GM12874 (cell line): ENCODE measurements around the gene HS6ST3.

Experiments
- CTCF ChIP-seq: IDR thresholded peaks from 2 replicates; pipeline ENCODE4 v1.5.1; 2011; ENCODE audit warnings: low read depth, mild to moderate bottlenecking, control low read depth, low read length, moderate library complexity; ENCODE audit not compliant: insufficient read depth

The HS6ST3 gene

DNA sequence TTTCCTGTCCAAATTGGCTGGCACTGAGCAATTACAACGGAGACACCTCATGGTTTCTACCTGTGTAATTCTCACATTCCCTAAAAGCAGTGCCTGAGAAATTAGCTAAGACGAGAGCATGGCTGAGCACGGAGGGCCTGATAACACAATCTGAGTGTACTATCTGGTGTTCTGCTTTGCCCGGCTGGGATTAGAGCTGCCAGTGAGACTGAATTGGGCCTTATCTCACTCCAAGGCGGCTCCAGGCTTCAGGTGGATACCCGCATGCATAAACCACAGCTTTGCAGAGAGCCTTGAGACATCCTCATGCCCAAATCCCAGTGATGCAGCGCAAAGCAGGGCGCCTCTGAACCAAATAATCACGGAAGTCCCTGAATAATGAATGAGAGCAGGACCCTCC lies 732.1 kb downstream of the HS6ST3 start:
- TF ChIP-seq CTCF, result no peak

DNA sequence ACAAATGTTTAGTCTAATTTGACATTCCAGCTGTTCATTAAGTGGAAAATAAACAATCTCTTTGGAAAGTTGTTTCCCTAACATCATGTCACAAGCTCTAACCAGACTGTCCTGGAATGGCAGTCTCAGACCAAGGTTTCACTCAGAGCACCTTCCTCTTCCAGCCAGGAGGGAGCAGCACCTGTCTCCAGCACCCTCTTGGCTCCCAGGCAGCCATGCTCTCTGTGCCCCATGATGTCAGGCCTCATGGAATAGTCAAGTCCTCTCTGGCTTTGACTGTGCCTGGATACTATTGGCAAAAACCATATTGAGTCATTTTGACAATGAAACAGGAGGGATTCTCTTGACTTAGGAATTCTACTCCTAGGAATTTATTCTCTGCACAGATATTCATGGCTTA lies 733.0 kb downstream of the HS6ST3 start:
- peak; percentile 33; the same call in 1 of the 2 replicates for TF ChIP-seq CTCF

- TF ChIP-seq CTCF, result no peak
These were observed 734.2 kb downstream of the HS6ST3 start for GRCh38 chr13:96824140-96824539.

DNA sequence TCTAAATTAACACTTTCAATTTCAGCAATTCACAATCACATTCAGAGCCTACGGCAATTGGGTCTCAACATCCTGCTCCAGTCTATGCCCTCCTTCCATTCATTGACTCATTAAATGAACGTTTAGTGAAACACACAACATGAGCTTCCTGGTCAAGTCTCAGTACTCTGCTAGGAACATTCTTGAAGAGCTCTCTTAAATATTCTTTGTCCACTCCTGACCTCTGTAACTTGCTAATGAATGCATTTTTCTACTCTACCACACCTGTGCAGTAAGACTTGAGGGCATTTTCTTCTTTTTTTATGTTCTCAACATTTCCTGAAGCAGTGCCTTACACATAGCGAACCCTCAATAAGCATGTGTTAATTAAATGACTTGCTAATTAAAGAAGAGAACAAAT lies 735.7 kb downstream of the HS6ST3 start:
- no peak for TF ChIP-seq CTCF

DNA sequence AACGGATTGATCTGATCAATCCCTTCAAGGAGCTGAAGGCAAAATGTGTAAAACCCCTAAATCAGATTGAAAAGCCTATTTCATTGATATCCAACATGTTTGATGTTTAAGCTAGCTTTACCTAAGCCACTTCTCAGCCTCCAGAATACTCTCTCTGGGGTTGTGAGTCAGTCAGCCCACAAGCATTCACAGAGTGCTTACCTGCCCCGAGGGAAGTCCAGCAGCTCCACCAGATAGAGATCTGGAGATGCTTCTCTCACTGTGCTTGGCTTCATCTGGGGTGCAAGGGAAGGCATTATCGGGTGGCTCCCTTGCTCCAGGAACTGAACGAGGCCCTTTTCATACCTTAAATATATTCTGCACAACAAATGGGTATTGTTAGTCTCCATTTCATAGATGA lies 744.7 kb downstream of the HS6ST3 start:
- TF ChIP-seq CTCF, result no peak

DNA sequence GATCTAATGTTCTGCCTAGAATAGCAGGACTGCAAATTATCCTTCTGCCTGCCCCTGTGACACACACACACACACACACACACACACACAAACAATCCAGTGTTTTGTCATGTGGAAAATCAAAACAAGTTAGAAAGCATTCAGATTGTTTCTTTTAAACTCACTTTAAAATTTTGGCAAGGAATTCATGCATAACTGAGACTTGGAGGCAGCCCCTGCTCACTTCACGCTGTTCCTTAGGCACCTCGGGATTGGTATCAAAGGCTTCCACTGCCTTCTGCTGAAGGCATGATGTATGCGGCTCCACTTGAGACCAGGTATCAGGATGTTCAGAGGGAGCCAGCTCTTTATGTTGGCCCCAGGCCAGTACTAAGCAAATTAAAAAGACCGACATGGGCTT lies 745.6 kb downstream of the HS6ST3 start:
- TF ChIP-seq CTCF, result no peak

GRCh38 chr13:96836733-96837132 lies 746.8 kb downstream of the HS6ST3 start:
- no peak for TF ChIP-seq CTCF

- no peak for TF ChIP-seq CTCF
These were observed 747.9 kb downstream of the HS6ST3 start for GRCh38 chr13:96837809-96838208.
